GDM1 (cell line): ENCODE measurements around the gene BOLA2B.
"Not testable (repeated sequence)": the region's sequence is repeated elsewhere in the genome, so short reads cannot be mapped to it uniquely, and the experiment has no call there.

Experiments used
- DNase-seq: peaks from one replicate; lab custom pipeline; 2025; lab: John Stamatoyannopoulos, UW

The BOLA2B gene

DNA sequence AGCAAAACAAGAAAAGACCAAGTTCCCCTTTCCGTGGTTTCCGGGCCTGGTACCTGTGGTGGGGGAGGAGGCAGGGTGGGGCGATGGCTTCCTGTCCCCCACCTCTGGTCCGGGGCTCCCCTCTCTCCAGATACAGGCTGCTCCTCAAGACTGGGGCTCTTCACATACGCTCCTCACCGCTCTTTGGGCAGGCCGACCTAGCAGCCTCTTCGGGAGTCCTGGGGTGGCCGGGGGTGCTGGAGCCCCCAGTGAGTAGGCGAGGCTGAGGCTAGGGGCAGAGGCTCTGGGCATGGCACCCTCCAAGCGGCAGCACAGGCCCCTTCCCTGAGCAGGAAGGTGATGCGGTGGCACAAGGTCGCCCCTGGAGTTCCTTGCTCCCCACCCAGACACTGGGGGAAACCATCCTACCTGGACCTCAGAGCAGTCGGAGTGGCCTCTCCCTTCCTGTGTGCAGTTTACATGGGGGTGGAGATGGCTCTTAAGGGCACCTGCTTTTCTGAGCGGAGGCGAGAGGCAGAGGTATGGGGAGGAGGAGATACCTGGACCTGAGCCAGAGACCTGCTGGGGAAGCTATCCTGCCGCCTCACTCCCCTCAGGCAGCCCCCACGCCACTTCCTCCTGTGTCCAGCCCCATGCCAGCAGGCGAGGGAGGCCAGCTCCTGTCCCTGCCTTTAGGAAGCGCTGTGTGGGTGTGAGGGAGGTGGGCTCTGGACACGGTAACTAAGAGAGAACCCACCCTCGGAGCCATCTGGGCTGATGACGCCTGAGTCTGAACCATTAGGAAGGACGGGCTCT lies 9.2 kb downstream of the BOLA2B start:
- peak; percentile 62 for DNase-seq

DNA sequence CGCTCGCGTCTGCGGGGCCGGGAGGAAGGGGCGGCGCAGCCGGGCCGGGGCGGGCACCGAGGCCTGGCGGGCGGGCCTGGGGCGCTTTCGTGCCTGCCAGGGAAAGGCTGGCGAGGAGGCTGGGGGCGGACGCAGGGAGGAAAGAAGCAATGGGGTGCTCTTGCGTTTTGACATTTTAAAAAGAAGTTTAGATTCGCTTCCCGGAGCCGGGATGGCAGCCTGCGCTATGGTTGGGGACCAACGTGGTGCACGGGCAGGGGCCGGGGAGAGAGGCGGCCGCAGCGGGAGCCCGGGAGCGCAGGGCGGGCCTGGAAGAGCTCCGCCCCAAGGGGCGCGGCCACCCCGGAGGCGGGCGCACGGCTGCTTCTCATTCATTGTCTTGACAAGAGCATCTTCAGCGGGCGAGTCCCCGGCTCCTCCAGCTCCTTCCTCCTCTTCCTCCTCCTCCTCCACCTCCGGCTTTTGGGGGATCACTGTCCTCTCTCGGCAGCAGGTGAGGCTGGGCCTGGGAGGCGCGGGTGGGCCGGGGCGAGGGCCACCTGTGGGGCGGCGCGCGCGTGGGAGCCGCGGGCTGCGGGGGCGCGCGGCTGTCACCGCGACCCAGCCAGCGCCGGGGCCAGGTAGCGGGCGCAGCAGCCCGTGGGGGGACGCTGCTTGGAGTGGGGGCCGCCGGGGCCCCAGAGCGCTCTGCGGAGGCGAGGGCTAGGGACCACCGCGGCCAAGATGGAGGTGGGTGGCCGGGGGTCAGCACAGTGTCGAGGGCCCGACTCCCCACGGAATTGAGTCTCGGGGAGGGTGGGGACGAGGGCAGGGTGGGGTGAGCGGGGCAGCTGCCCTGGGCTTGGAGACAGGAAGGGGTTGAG lies 10.0 kb downstream of the BOLA2B start, which contains the start of gene CORO1A:
Gene CORO1A, plus strand, starts transcription at position 370 of the 863 bp plus-strand sequence. CDS start 1,608 bp downstream, outside the sequence.
- peak; percentile 80 for DNase-seq

DNA sequence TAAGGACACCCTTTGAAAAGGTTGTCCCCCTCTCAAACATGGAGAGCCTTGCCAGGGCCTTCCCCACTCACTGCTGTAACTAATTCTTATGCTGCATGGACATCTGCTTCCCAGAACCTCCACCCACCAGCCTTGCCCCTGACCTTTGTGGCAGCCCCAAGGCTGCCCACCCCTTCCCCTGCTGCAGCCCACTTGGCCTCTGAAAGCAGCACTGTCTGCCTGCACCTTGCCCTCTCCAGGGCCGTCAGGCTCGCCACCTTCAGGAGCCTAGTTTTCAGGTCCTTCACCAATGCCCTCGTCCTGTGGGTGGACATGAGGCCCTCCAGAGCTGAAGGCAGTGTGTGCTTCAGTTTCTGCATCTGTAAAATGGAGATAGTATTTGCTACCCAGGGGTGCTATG lies 12.7 kb downstream of the BOLA2B start:
- no peak for DNase-seq

DNA sequence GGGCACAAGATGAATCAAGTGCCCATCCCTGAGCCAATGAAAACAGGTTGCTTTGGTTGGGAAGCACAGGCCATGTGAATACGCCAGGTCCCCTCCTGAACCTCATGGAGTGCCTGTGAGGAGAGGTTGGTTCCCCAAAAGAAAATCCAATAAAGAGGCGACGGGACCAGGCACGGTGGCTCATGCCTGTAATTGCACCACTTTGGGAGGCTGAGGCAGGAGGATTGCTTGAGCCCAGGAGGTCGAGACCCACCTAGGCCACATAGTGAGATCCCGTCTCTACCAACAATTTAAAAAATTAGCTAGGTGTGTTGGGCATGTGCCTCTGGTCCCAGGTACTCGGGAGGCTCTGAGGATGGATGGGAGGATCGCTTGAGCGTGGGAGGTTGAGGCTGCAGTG lies 13.5 kb downstream of the BOLA2B start:
- DNase-seq: no peak

DNA sequence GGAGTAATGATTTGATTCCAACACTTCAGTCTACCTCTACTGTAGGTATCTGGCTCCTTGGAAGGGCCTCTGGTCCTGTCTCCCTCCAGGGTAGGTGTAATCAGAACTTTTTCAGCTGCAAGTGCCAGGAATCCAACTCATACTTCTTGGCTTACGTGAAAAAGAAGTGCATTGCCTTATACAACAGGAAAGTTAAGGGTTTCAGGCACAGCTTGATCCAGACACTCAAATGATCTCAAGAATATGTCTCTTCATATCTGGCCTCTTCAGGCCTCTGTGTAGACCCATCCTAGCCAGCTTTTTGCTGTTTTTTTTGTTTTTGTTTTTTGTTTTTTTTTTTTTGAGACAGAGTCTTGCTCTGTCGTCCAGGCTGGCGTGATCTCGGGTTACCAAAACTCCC lies 14.3 kb downstream of the BOLA2B start:
- DNase-seq: no peak

DNA sequence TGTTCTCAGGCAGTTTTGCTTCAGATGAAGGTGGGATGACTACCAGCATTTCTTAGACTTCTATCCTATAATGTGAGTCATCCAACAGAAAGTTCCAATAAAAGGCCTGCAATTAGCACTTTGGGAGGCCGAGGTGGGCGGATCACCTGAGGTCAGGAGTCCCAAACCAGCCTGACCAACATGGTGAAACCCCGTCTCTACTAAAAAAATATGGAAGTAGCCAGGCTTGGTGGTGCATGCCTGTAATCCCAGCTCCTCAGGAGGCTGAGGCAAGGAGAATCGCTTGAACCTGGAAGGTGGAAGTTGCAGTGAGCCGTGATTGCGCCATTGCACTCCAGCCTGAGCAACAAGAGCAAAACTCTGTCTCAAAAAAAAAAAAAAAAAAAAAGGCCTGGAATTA lies 16.6 kb downstream of the BOLA2B start:
- not testable (repeated sequence) for DNase-seq

DNA sequence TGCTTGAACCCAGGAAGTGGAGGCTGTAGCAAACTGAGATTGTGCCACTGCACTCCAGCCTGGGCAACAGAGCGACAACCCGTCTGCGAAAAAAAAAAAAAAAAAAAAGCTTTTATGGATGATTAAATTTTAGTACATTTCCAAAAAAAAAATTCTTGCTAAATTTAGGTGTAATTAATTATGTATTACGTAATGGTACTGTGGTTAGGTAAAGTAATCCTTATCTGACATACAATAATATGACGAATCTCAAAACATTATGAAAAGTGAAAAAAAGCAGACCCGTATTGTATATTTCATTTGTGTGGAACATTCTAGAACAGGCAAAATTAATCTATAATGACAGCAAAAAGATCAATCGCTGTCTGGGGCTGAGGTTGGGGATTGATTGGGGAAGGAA lies 20.4 kb downstream of the BOLA2B start:
- no peak for DNase-seq

DNA sequence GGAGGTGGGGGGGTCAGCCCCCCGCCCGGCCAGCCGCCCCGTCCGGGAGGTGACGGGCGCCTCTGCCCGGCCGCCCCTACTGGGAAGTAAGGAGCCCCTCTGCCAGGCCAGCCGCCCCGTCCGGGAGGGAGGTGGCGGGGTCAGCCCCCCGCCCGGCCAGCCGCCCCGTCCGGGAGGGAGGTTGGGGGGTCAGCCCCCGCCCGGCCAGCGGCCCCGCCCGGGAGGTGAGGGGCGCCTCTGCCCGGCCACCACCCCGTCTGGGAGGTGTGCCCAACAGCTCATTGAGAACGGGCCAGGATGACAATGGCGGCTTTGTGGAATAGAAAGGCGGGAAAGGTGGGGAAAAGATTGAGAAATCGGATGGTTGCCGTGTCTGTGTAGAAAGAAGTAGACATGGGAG lies 23.3 kb downstream of the BOLA2B start:
- not testable (repeated sequence) for DNase-seq

DNA sequence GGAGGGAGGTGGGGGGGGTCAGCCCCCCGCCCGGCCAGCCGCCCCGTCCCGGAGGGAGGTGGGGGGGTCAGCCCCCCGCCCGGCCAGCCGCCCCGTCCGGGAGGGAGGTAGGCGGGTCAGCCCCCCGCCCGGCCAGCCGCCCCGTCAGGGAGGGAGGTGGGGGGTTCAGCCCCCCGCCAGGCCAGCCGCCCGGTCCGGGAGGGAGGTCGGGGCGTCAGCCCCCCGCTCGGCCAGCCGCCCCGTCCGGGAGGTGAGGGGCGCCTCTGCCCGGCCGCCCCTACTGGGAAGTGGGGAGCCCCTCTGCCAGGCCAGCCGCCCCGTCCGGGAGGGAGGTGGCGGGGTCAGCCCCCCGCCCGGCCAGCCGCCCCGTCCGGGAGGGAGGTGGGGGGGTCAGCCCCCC lies 24.1 kb downstream of the BOLA2B start:
- DNase-seq: not testable (repeated sequence)

DNA sequence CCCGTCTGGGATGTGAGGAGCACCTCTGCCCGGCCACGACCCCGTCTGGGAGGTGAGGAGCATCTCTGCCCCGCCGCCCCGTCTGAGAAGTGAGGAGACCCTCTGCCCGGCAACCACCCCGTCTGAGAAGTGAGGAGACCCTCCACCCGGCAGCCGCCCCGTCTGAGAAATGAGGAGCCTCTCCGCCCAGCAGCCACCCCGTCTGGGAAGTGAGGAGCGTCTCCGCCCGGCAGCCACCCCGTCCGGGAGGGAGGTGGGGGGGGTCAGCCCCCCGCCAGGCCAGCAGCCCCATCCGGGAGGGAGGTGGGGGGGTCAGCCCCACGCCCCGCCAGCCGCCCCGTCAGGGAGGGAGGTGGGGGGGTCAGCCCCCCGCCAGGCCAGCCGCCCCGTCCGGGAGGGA lies 24.7 kb downstream of the BOLA2B start:
- DNase-seq: not testable (repeated sequence)

DNA sequence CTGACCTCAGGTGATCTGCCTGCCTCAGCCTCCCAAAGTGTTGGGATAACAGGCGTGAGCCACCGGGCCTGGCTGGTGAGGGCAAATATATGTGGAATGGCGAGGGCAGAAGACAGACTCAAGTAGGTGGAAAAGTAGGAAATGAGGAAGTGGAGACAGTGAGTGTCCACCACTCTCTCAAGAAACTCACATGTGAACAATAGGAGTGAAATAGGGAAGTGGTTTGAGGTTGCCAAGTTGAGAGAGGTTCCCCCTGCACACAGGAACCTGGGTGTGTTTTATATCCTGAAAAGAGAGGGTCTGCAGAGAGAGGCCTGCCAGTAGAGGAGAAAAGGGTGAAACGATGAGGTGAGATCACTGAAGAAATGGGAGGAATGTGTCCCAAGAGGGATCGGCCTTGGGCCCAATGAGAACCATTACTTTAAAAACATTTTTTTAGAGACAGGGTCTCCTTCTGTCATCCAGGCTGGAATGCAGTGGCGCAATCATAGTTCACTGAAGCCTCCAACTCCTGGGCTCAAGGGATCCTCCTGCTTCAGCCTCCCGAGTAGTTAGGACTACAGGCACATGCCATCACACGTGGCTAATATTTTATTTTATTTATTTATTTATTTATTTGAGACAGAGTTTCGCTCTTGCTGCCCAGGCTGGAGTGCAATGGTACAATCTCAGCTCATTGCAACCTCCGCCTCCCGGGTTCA lies 27.1 kb downstream of the BOLA2B start:
- DNase-seq: peak; percentile 86

DNA sequence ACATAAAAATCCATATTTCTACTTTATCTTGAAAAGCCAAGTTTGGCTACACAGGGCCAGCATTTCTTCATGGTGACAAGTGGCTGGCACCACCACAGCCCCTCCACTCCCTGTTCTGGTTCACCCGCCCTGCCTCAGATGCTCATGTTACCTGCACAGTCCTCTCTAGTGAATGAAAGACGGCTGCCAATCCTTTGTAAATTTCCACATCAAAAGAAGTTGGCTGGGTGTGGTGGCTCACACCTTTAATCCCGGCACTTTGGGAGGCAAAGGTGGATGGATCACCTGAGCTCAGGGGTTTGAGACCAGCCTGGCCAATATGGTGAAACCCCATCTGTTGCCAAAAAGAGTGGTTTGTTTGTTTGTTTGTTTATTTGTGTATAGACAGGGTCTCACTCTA lies 29.9 kb downstream of the BOLA2B start:
- DNase-seq: no peak

DNA sequence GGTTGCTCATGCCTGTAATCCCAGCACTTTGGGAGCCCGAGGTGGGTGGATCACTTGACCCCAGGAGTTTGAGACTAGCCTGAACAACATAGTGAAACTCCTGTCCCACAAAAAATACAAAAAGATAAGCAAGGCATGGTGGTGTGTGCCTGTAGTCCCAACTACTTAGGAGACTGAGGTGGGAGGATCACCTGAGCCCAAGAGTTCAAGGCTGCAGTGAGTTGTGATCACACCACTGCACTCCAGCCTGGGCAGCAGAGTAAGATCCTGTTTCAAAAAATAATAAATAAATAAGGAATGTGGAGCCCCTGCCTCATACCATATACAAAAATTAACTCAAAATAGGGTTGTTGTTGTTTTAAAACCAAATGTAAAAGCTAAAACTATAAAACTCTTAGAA lies 36.3 kb downstream of the BOLA2B start:
- DNase-seq: no peak

DNA sequence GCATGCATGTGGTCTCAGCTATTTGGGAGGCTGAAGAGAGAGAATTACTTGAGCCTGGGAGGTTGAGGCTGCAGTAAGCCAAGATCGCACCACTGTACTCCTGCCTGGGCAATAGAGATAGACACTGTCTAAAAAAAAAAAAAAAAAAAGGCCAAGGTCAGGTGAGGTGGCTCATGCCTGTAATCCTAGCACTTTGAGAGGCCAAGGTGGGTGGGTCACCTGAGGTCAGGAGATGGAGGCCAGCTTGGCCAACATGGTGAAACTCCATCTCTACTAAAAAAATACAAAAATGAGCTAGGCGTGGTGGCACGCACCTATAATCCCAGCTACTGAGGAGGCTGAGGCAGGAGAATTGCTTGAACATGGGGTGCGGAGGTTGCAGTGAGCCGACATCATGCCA lies 38.3 kb downstream of the BOLA2B start:
- DNase-seq: no peak

DNA sequence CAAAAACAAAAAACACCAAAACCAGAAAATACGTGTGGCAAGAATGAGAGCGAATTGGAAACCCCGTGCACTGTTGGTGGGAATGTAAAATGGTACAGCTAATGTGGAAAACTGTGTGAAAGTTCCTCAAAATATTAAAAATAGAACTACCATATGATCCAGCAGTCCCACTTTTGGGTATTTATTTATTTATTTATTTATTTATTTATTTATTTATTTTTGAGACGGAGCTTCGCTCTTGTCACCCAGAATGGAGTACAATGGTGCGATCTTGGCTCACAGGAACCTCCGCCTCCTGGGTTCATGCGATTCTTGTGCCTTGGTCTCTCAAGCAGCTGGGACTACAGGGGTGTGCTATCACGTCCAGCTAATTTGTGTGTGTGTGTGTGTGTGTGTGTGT lies 40.9 kb downstream of the BOLA2B start:
- no peak for DNase-seq

DNA sequence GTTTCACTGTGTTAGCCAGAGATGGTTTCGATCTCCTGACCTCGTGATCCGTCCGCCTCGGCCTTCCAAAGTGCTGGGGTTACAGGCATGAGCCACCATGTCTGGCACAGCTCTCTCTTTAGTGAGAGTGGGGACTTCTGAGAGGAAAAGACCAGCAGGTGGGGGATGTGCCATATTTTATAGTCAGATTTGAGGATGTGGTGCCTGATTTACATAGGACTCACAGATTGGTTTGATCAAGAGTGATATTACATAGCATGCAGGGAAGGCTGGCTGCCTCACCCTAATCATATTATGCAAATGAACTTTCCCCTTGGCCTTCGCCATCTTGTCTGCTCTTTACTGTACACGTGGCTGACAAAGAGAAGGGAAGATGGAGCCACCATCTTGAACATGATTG lies 42.4 kb downstream of the BOLA2B start:
- no peak for DNase-seq

DNA sequence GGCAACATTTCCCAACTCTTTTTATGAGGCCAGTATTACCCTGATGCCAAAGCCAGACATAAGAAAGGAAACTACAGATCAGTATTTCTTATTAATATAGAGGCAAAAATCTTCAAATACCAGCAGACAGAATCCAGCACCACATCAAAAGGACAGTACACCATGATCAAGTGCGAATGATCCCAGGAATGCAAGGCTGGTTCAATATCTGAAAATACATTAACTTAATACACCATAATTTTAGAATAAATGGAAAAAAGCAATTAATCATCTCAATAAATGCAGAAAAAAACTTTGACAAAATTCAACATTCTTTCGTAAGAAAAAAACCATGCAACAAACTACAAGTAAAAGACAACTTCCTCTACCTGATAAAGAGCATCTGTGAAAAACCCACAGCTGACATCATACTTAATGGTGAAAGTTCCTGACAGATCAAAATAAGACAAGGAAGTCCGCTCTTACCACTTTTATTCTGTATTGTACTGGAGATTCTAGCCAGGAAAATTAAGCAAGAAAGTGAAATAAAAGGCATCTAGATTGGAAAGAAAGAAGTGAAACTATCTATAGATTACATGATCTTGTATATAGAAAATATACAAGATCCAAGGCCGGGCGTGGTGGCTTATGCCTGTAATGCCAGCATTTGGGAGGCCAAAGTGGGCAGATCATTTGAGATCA lies 44.1 kb downstream of the BOLA2B start:
- no peak for DNase-seq

DNA sequence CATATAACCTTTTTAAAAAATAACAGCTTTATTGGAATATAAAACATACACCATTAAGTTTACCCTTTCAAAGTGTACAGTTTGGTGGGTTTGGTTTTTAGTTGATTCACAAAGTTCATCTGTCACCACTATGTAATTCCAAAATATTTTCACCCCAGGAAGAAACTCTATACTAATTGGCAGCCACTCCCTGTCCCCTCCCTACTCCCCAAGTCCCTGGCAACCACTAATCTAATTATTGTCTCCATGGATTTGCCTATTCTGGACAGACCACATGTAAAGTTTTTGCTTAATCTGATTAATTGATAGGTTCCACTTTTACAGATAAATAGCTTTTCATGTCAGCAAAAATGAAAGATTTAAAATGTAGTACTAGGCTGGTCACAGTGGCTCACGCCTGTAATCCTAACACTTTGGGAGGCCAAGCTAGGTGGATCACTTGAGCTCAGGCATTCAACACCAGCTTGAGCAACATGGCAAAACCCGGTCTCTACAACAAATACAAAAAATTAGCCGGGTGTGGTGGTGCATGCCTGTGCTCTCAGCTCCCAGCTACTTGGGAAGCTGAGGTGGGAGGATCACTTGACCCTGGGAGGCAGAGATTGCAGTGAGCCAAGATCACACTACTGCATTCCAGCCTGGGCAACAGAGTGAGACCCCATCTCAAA lies 45.5 kb downstream of the BOLA2B start:
- DNase-seq: no peak

DNA sequence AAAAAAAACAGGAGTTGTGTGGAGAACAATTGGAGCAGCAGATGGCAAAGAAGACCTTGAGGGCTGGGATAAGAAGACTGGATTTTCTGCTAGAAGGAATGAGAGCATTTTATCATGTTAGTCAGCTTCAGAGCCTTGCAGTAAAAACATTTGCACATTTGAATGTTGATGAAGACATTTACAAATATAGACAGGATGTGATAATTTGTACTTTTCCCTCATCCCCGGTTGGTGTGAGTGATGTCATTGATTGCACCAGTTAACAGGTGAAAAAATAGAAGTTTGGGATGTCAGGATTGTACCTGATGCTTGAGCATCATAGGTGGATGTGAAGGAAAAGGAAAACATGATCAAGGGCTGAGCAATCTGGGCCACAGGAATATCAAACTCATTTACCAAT lies 47.8 kb downstream of the BOLA2B start:
- no peak for DNase-seq

DNA sequence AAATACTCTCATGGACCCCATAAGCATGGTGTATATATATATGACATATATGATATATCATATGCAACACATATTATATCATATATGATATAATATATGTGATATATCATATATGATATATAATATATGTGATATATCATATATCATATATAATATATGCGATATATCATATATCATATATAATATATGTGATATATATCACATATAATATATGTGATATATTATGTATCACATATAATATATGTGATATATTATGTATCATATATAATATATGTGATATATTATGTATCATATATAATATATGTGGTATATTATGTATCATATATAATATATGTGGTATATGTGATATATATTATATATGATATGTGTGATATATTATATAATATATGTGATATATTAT lies 48.5 kb downstream of the BOLA2B start:
- no peak for DNase-seq

DNA sequence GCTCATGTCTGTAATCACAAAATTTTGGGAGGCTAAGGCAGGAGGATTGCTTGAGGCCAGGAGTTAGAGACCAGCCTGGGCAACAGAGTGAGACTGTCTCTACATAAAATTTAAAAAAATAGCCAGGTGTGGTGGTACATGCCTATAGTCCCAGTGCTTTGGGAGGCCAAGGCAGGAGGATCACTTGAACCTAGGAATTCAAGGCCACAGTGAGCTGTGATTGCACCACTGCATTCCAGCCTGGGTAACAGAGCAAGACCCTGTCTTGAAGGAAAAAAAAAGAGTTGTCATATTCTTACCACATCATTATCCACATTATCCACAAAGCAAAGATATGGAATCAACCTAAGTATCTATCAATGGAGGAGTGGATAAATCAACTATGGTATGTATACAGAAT lies 49.4 kb downstream of the BOLA2B start:
- DNase-seq: no peak

DNA sequence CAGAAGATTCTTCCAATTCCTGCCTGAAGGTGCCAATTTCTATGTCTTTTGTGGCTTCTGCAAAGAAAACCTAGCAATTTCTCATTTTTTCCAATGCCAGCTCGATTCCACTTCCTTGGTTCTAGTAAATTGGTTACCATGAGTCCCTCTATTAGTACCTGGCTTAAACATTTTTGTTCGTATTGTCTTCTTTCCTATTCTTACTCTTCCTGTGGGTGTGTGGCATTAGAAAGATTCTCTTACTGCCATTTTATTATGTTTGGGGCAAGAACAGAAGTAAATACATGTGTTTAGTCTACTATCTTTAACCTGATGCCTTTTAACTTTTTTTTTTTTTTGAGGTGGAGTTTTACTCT lies 50.1 kb downstream of the BOLA2B start:
- DNase-seq: no peak
